HCEC 1CT (cell line): Measurements from ENCODE around the gene NDUFAF3.
A peak's percentile ranks its signal among the peaks of the same experiment; 100 is the strongest.
"Not testable (repeated sequence)": the region's sequence is repeated elsewhere in the genome, so short reads cannot be mapped to it uniquely, and the experiment has no call there.

ENCODE experiments used
- DNase-seq: peaks from one replicate; pipeline ENCODE4 v3.0.0-alpha.2; 2017

The NDUFAF3 gene

DNA sequence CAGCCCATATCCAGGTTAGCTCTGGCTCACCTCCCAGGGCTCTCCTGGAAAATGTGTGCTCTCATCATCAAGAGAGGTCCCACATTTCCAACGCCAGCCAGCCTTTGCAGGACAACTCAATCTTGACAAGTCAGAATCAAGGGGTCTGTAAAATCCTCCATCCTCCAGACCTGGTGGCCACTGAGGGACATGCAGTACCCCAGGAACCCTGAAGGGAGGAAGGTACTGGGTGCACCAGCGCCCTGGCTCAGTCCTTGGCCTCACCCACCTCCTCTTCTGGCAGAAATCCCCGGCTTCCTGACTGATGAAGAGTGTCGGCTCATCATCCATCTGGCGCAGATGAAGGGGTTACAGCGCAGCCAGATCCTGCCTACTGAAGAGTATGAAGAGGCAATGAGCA lies 20.8 kb upstream of the NDUFAF3 start:
- no peak for DNase-seq

DNA sequence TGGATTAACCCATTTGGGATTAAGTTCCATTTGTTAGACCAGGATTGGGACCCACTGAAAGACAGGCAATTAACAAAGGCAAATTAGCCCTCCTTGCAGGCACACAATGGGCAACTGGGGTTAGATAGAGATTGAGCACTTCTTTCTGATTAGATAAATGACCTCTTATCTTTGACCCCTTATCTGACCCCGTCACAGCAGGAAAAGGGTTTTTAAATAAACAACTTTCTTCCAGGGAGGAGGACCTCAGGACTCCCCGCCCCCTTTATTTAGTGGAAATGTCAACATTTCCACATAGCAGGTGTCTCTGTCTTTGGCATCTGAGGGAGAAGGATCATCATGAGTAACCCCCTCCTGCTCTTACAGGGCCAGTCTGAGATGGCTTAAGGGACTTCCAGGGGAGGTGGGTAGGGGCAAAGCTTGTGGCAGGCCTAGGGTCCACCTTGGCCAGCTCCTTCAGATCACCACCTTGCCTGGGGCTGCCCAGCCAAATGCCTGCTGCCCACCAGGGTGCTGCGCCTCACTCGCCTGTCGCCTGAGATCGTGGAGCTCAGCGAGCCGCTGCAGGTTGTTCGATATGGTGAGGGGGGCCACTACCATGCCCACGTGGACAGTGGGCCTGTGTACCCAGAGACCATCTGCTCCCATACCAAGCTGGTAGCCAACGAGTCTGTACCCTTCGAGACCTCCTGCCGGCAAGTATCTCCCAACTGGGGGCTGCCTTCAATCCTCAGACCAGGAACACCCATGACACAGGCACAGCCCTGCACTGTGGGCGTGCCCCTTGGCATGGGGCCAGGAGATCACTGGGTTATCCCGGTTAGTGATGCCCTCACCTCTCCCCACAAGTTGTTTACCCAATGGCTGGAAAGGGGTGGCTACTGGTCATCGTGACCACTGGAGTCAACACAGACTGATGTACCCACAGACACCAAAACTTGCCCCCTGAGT lies 17.3 kb upstream of the NDUFAF3 start:
- DNase-seq = no peak

DNA sequence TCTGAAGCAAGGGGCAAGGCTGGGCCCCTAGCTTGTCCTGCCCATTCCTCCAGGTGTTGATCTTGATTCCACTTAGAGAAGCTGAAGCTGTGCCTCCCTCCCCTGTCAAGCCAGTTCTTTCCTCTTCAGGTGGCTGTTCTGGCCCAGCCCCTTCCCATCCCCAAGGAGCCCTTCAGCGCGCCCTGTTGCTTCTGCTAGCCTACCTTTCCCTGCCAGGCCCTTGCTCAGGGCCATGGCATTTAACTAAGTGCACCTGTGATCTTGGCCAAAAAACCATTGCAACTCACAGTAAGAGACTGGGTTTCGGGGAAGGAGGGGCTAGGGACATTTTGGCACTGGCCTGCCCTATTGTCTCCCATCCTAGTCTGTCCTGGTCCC lies 16.6 kb upstream of the NDUFAF3 start:
- no peak for DNase-seq

DNA sequence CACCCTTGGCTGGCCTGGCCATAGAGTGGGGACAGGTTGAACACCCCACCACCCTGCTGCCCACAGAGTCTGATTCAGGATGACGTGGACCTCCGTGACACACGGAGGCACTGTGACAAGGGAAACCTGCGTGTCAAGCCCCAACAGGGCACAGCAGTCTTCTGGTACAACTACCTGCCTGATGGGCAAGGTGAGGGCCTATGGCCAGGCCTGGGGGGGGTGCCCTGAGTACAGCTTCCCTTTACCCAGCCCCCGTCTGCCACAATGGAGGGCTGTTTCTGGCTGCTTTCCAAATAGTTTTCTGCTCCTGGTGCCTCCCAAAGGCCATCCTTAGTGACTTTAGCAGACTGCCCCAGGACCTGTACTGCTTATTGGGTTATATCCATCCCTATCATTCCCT lies 15.9 kb upstream of the NDUFAF3 start:
- no peak for DNase-seq

DNA sequence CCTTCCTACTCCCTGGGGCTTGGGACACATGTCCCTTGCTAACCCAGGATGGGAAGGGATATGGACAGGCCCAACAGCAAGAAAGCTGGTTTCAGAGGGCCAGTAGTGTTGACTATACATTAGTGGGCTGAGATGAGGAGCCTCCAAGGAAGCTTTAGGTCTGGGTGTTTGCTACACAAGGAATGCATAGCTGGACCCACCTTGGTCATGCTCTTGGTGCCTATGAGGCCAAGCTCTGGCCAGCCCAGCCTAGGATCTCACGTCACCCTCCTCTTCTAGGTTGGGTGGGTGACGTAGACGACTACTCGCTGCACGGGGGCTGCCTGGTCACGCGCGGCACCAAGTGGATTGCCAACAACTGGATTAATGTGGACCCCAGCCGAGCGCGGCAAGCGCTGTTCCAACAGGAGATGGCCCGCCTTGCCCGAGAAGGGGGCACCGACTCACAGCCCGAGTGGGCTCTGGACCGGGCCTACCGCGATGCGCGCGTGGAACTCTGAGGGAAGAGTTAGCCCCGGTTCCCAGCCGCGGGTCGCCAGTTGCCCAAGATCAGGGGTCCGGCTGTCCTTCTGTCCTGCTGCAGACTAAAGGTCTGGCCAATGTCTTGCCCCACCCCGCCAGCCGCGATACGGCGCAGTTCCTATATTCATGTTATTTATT lies 15.4 kb upstream of the NDUFAF3 start:
- DNase-seq = no peak

DNA sequence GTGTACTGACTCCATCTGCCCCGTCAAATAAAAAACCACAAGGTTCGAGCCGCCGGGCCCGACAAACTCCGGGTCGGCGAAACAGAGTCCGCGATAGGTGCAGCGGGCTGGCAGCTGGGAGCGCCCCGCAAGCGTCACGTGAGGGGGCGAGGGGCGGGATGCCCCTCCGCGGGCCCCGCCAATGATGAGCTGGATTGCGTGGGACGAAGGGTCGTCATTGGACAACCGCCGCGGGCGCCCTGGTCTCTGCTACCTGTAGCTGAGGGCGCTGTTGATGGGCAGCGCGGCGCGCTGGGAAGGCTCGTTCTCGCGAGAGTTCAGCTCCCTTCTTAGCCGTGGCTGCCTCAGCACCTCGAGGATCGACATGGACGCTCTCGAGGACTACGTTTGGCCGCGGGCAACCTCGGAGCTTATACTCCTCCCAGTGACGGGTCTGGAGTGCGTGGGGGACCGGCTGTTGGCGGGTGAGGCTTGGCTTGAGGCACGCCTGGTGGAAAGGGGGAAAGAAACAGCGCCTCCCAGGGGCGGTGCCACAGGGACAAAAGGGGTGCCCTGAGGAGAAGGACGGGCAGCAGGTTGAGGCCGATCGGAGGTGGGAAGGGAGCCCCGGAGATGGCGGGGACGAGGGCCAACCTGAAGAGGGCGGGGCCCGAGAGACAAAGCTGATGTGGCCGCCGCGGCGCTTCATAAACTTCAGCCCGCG lies 14.7 kb upstream of the NDUFAF3 start, which contains the start of gene WDR6:
Gene WDR6, plus strand, starts transcription at position 324 of the 703 bp plus-strand sequence. Its CDS starts 41 bp downstream, at position 365.
- peak; percentile 96 for DNase-seq

DNA sequence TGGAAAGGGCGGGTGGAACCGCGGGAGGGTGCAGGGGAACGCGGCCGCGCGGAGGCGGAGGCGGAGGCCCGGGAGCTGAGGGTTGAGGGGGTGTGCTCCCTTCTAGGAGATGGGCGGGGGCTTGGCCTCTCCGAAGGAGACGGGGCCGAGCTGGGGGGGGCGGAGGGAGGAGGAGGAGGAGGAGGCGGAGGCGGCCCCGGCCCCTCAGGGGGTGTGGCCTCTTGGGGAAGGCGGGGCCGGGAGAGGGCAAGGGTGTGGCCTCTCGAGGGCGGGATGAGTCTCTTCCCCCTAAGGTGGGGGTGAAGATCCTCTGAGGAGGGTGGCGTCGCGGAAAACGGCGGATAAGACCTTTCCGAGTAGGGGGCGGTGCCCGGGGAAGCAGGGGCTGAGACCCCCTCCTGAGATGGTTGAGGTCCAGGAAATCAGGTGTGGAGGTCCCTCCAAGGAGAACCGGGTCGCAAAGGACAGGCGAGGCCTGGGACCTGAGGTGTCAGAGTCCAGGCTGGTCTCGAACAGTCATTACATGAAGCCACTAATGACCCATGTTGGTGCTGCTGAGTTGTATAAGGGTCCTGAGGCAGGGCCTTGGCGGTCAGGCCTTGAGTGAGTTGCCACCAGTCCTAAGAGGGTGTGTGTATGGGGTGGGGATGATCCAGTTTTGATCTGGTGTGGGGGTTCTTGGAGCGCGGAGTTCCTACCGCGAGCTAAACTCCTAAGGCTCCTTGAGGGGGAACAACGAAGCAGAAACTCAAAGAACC lies 14.0 kb upstream of the NDUFAF3 start:
- peak; percentile 81 for DNase-seq

DNA sequence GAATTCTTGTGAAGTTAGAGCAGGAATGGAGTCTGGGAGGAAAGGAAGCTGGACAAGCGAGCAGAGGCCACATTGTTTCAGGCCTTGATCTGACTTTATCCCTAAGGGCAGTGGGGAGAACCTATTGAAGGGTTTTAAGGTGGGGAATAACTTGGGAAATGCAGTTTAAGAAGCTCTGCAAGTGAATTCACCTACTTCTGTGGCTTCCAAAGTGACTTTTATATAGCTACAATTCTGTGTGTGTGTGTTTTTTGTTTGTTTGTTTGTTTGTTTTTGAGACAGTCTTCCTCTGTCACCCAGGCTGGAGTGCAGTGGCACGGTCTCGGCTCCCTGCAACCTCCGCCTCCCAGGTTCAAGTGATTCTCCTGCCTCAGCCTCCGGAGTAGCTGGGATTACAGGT lies 13.3 kb upstream of the NDUFAF3 start:
- not testable (repeated sequence) for DNase-seq

DNA sequence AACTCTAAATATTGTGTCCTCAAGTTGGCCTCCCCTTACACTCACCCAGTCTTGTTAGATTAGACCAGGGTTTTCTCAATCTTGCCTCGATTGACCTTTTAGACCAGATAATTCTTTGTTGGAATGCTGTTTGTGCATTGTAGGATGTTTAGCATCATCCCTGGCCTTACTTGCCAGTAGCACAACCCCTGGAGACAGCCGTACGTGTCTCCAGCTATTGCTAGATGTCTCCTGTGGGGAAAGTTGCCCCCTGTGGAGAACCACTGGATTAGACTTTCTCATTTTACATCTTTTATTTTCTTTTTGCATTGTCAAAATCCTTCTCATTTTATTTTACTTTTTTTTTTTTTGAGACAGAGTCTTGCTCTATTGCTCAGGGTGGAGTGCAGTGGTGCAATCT lies 12.5 kb upstream of the NDUFAF3 start:
- no peak for DNase-seq

DNA sequence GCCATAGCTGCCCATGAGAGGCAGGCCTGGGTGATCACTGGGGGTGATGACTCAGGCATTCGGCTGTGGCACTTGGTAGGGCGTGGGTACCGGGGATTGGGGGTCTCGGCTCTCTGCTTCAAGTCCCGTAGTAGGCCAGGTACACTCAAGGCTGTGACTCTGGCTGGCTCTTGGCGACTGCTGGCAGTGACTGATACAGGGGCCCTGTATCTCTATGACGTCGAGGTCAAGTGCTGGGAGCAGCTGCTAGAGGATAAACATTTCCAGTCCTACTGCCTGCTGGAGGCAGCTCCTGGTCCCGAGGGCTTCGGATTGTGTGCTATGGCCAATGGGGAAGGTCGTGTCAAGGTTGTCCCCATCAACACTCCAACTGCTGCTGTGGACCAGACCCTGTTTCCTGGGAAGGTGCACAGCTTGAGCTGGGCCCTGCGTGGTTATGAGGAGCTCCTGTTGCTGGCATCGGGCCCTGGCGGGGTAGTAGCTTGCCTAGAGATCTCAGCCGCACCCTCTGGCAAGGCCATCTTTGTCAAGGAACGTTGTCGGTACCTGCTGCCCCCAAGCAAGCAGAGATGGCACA lies 9.4 kb upstream of the NDUFAF3 start:
- no peak for DNase-seq

DNA sequence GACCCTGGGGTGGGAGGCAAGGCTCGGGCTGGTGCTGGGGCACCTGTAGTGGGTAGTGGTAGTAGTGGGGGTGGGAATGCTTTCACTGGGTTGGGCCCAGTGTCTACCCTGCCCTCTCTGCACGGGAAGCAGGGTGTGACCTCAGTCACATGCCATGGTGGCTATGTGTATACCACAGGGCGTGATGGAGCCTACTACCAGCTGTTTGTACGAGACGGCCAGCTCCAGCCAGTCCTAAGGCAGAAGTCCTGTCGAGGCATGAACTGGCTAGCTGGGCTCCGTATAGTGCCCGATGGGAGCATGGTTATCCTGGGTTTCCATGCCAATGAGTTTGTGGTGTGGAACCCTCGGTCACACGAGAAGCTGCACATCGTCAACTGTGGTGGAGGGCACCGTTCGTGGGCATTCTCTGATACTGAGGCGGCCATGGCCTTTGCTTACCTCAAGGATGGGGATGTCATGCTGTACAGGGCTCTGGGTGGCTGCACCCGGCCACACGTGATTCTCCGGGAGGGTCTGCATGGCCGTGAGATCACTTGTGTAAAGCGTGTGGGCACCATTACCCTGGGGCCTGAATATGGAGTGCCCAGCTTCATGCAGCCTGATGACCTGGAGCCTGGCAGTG lies 8.7 kb upstream of the NDUFAF3 start:
- no peak for DNase-seq

DNA sequence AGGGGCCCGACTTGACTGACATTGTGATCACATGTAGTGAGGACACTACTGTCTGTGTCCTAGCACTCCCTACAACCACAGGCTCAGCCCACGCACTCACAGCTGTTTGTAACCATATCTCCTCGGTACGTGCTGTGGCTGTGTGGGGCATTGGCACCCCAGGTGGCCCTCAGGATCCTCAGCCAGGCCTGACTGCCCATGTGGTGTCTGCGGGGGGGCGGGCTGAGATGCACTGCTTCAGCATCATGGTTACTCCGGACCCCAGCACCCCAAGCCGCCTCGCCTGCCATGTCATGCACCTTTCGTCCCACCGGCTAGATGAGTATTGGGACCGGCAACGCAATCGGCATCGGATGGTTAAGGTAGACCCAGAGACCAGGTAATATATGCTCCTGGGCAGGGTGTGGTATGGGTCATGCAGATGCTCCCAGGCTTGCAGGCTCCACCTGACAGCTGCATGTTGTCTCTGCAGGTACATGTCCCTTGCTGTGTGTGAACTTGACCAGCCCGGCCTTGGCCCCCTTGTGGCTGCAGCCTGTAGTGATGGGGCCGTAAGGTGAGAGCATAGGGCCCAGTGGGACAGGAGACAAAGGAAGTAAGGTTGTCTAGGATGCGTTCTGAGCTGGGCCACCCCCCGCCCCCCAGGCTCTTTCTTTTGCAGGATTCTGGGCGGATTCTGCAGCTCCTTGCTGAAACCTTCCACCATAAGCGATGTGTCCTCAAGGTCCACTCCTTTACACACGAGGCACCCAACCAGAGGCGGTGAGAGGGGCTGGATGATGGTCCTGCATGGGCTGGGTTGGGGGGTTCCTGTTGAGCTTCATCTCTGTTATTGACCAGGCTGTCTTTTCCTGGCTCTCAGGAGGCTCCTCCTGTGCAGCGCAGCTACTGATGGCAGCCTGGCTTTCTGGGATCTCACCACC lies 7.9 kb upstream of the NDUFAF3 start:
- no peak for DNase-seq

DNA sequence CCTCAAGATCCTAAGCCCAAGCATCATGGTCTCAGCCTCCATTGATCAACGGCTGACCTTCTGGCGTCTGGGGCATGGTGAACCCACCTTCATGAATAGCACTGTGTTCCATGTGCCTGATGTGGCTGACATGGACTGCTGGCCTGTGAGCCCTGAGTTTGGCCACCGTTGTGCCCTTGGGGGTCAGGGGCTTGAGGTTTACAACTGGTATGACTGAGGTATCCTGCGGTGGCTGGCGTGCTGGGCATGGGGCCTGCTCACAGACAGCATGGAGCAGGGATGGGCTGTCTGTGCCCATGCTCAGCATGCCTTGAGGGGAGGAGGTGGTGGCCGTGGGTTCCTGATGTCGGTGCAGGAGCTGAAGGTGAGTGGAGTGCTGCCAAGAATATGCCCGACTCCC lies 6.8 kb upstream of the NDUFAF3 start:
- DNase-seq = no peak

DNA sequence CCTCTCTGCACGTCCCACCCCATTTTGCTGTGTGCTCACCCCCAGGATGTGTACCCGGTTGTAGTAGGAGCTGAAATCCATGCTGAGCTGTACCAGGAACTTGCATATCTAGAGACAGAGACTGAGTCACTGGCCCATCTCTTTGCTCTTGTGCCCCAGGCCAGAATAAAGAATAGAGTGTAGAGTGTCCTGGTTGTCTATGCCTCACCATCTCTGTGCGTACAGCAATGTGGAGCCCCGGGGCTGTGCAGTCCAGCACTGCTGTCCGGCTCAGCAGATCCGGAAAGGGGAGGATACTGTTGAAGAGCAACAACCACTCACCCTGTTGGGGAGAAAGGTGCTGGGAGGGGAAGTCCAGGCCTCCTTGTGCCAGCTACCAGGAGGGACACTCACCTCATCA lies 6.2 kb upstream of the NDUFAF3 start:
- no peak for DNase-seq

DNA sequence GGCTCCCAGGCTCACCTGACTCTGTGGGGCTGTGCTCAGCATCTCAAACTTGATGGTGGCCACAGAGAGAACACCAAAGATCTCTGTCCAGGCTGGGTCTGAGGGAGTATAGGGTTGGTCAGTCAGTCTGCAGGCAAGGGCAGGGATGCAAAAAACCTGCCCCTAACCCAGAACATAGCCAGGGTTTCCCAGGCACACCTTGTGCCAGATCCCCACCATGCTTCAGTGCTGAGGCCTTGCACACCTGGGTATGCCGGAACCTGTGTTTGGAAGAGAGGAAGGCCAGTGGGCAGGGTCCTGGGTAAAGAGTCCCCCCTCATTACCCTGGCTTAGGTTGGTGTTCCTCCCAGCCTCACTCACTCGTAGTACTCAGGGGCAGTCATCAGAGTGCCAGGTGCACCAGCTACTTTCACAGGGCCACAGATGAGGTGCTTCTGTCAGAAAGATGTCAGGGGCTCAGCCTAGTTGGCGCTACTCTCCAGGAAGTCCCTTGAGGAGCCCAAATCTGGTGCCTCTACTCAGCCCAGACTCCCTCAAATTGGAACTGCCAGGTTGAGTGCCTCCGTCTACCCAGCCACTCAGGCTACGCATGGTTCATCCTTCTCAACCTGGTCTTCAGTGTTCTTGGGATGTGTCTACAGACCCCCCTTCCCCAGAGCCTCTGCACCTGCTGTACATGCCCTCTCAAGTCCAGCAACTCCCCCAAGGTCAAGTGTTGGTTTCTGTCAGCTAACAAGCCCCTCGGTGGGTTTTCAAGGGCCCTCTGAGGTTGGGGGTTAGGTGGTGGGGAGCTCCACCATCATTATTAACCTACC lies 5.3 kb upstream of the NDUFAF3 start:
- no peak for DNase-seq

DNA sequence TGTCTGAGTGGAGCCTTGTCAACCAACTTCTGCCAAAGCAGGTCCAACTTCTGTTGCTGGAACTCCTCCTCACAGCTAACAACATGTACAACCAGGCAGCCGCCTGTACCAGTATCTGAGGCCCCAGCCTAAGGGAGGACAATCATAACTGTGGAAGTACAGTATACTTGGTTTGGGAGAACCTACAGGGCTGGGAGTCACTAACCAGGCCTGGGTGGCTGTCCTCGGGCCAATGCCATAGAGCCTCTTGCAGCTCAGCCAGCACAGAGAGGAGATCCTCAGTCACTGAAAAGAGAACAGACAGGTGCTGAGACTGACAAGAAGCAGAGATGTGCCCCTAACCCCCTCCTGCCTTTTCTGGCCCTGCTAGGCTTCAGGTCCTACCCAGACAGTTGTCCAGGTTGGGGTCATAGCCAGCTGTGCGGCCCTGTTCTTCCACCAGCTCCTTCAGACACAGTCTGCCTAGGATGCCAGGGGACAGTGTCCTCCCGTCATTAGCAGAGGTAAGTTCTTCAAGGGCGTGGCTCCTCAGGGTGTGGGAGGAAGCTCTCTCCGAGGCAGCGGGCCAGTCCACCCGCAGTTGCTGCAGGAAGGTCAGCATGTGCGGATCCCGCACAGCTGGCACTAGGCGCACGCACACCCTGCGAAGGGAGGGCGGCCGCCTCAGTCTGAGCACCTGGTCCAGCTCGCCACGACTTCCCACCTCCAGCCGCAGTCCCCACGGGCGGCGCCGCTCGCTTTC lies 4.5 kb upstream of the NDUFAF3 start:
- no peak for DNase-seq

DNA sequence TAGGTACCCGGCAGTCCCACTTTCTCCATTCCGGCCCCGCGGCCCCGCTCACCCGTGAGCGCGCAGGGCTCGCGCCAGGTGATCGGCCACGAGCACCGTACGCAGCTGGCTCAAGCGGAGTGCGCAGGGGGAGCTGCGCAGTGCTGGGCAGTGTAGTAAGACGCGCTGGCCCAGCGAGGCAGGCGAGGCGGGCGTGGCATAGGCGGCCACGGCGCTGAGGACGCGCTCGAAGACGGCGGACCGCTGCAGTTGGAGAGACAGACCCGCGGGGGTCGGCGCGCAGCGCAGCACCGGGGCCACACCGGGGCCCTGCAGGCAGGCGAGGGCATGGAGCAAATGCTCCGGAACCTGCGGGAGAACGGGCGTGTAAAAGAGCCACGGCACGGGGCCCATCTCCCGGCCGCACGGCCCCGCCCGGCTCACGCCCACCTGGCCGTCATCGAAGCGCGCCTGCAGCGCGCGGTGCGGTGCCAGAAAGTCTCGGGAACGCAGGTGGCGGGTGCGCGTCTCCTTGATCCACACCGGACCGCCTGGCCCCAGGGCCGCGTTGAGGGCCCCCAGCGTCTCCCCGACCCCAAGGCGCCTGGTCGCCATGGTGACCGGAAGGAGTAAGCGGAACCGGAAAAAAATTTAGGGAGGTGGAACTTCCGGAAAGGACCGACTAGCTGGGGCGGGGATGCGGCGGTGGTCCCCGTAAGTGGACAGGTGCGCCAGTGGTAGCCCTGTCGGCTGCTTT lies 3.8 kb upstream of the NDUFAF3 start, which contains the start of gene DALRD3:
Gene DALRD3, minus strand, starts transcription at position 610 of the 736 bp plus-strand sequence. Its CDS starts 16 bp downstream, at position 594.
- peak; percentile 43 for DNase-seq

DNA sequence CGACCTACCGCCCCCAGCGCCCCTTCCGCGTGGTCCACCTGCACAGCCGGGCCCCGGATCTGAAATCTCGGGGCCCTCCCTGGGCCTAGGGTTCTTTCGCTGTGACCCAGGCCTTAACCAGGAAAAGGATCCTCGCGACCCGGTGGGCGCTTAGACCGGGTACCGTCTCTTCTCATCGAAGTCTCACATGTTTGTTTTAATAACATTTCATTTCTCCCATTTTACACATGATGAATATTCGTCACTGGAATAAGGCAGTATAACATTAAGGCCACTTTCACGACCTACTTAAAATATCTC lies 3.3 kb upstream of the NDUFAF3 start:
- DNase-seq = no peak

DNA sequence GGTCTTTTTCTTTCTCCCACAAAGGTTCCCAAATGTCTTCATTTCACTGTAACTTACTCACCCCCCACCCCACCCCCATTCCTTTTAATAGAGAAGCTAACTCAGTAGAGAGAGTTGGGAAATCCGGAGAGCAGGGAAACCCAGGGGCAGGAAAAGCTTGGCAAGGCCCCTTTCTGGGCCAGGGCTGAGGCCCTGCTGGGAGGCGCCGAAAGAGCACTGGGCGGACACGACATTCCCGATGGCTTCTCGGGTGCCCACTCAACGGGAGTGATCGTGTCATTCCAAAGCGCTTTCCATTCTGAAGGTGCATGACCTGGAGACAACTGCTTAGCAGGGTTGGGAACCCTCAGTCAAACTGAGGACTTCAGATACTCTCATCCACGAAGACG lies 2.0 kb upstream of the NDUFAF3 start:
- no peak for DNase-seq
